Osteoblast (primary cell): ENCODE data around the gene LCN9. TPM values are rescaled to one million over a fixed set of nuclear protein-coding genes. Genes with fewer than 3 reads are reported as not detected.
A peak's percentile ranks its signal among the peaks of the same experiment; 100 is the strongest.

ENCODE experiments used
- DNase-seq: peaks from one replicate; pipeline ENCODE4 v3.0.0; 2011; ENCODE audit warnings: low spot score, mixed read lengths; ENCODE audit not compliant: insufficient read length; ENCODE audit errors: missing footprints
- H2AFZ ChIP-seq: 2 replicates; pipeline ENCODE4 v1.6.0; 2011; ENCODE audit warnings: mild to moderate bottlenecking, low read length
- H3K27ac ChIP-seq: 2 replicates; pipeline ENCODE4 v1.5.1; 2011; ENCODE audit warnings: mild to moderate bottlenecking, low read depth, low read length, moderate library complexity
- H3K27me3 ChIP-seq: 2 replicates; pipeline ENCODE4 v1.6.0; 2012; ENCODE audit warnings: mild to moderate bottlenecking, control low read depth, inconsistent platforms, low read length, moderate library complexity; ENCODE audit not compliant: insufficient read depth
- H3K36me3 ChIP-seq: 2 replicates; pipeline ENCODE4 v1.5.1; 2011; ENCODE audit warnings: mild to moderate bottlenecking, low read length, control low read depth, moderate library complexity; ENCODE audit not compliant: insufficient read depth
- H3K4me1 ChIP-seq: 2 replicates; pipeline ENCODE4 v1.5.1; 2011; ENCODE audit warnings: mild to moderate bottlenecking, low read length, control low read depth, moderate library complexity; ENCODE audit not compliant: insufficient read depth
- H3K4me2 ChIP-seq: 2 replicates; pipeline ENCODE4 v1.6.0; 2011; ENCODE audit warnings: mild to moderate bottlenecking, low read length; ENCODE audit not compliant: insufficient read depth
- H3K4me3 ChIP-seq: fragments of 200-600 bp; sonication (generic); 3 replicates; pipeline ENCODE4 v1.5.1; 2012; ENCODE audit warnings: mild to moderate bottlenecking, low read length, inconsistent platforms; ENCODE audit not compliant: insufficient read depth
- H3K79me2 ChIP-seq: 2 replicates; pipeline ENCODE4 v1.6.0; 2012; ENCODE audit warnings: mild to moderate bottlenecking, low read length, control low read depth, inconsistent platforms; ENCODE audit not compliant: insufficient read depth
- H3K9me3 ChIP-seq: 2 replicates; pipeline ENCODE4 v1.5.1; 2011; ENCODE audit warnings: low read depth, low read length, control low read depth
- H4K20me1 ChIP-seq: 2 replicates; pipeline ENCODE4 v1.6.0; 2012; ENCODE audit warnings: mild to moderate bottlenecking, low read length, control low read depth; ENCODE audit not compliant: insufficient read depth
- CTCF ChIP-seq: IDR thresholded peaks from 2 replicates; pipeline ENCODE4 v1.5.1; 2011; ENCODE audit warnings: mild to moderate bottlenecking, low read depth, low read length, moderate library complexity; ENCODE audit errors: extremely low read depth
- total RNA-seq: library from RNA; depleted of rRNA; stranded (reverse); fragments of >200 nt; gene quantifications from 2 replicates; pipeline ENCODE4 v1.2.3, GENCODE V29; 2012

Gene LCN9
- total RNA-seq, 1 donor: not detected

- Histone ChIP-seq H3K4me3 (no peak overlapping the region), H3K9me3 (no peaks in the 10 kb centered on the region), H3K36me3 (no peaks in the 10 kb centered on the region), H2AFZ (no peak overlapping the region), H3K4me1 (no peaks in the 10 kb centered on the region), H4K20me1 (no peaks in the 10 kb centered on the region), H3K79me2 (no peaks in the 10 kb centered on the region), H3K4me2 (no peak overlapping the region), H3K27me3 (no peaks in the 10 kb centered on the region), H3K27ac (no peak overlapping the region)
- no peak for TF ChIP-seq CTCF
- no peak for DNase-seq
Measured at GRCh38 chr9:135655317-135655716, 7.8 kb upstream of the LCN9 start.

GRCh38 chr9:135657416-135657815, 5.7 kb upstream of the LCN9 start:
- no peak for TF ChIP-seq CTCF
- no peak overlapping the region for H3K4me2 ChIP-seq
- no peak overlapping the region for H3K27ac ChIP-seq
- H3K4me3 ChIP-seq: no peak overlapping the region
- no peak overlapping the region for H2AFZ ChIP-seq
- no peaks in the 10 kb centered on the region for H3K36me3 ChIP-seq
- no peaks in the 10 kb centered on the region for H3K27me3 ChIP-seq
- DNase-seq: peak; percentile 30
- no peaks in the 10 kb centered on the region for H3K4me1 ChIP-seq
- H3K9me3 ChIP-seq: no peaks in the 10 kb centered on the region
- no peaks in the 10 kb centered on the region for H3K79me2 ChIP-seq
- H4K20me1 ChIP-seq: no peaks in the 10 kb centered on the region

- Histone ChIP-seq H3K27ac (no peak overlapping the region), H3K36me3 (no peaks in the 10 kb centered on the region)
Measured at GRCh38 chr9:135659252-135659651, 3.9 kb upstream of the LCN9 start.

GRCh38 chr9:135660407-135660806, 2.7 kb upstream of the LCN9 start:
- Histone ChIP-seq H2AFZ (no peak overlapping the region), H3K27me3 (no peaks in the 10 kb centered on the region), H3K36me3 (no peaks in the 10 kb centered on the region), H4K20me1 (no peaks in the 10 kb centered on the region), H3K4me2 (no peak overlapping the region), H3K4me1 (no peaks in the 10 kb centered on the region), H3K4me3 (no peak overlapping the region), H3K79me2 (no peaks in the 10 kb centered on the region), H3K9me3 (no peaks in the 10 kb centered on the region), H3K27ac (no peak overlapping the region)
- DNase-seq: peak; percentile 39
- TF ChIP-seq CTCF: no peak

More at GRCh38 chr9:135659252-135659651, 3.9 kb upstream of the LCN9 start:
- Histone ChIP-seq H4K20me1 (no peaks in the 10 kb centered on the region), H2AFZ (no peak overlapping the region), H3K9me3 (no peaks in the 10 kb centered on the region), H3K4me1 (no peaks in the 10 kb centered on the region), H3K4me3 (no peak overlapping the region), H3K79me2 (no peaks in the 10 kb centered on the region), H3K4me2 (no peak overlapping the region), H3K27me3 (no peaks in the 10 kb centered on the region)
- DNase-seq: peak; percentile 72
- no peak for TF ChIP-seq CTCF
